Stomach (tissue), 9 donors: ENCODE data around the gene SEC22C. TPM values are rescaled to one million over a fixed set of nuclear protein-coding genes. Genes with fewer than 3 reads are reported as not detected.
"Not testable (repeated sequence)": the region's sequence is repeated elsewhere in the genome, so short reads cannot be mapped to it uniquely, and the experiment has no call there.

Experiments used
- DNase-seq, 2 donors: peaks; one replicate each; pipeline versions ENCODE4 v3.0.0 to v3.0.0-alpha.2; 2013 to 2019
- H3K27ac ChIP-seq, 5 donors: fragments of 200-600 bp in 4 of 5; sonication (generic) in 4 of 5; one replicate each; pipeline ENCODE4 v1.5.1; 2013 to 2019; ENCODE audit warnings: mild to moderate bottlenecking in 1 of 5, moderate library complexity in 1 of 5
- H3K27me3 ChIP-seq, 3 donors: fragments of 200-600 bp; sonication (generic); one replicate each; pipeline ENCODE4 v1.5.1; 2017 to 2019; ENCODE audit warnings: mixed run types in 1 of 3
- H3K36me3 ChIP-seq, 4 donors: fragments of 200-600 bp; sonication (generic); 1 replicate in 3 of 4; 2 replicates in 1 of 4; pipeline ENCODE4 v1.5.1; 2016 to 2019
- H3K4me1 ChIP-seq, 4 donors: fragments of 200-600 bp; sonication (generic); one replicate each; pipeline ENCODE4 v1.5.1; 2016 to 2019
- H3K4me3 ChIP-seq, 4 donors: fragments of 200-600 bp; sonication (generic) in 3 of 4; one replicate each; pipeline ENCODE4 v1.5.1; 2016 to 2019; ENCODE audit warnings: mild to moderate bottlenecking in 1 of 4
- H3K9me3 ChIP-seq, 4 donors: fragments of 200-600 bp; sonication (generic); one replicate each; pipeline ENCODE4 v1.5.1; 2016 to 2019
- CTCF ChIP-seq, 7 experiments: fragments of 450-650 bp in 4 of 7; fragments of 200-600 bp in 3 of 7; sonication (generic) in 3 of 7; IDR thresholded peaks; one replicate each; pipeline ENCODE4 v1.5.1; 2016 to 2019; ENCODE audit warnings: antibody characterized with exemption in 7 of 7, control low read depth in 2 of 7, mild to moderate bottlenecking in 1 of 7
- EP300 ChIP-seq: sonication (generic); formaldehyde crosslinking; IDR thresholded peaks from one replicate; pipeline ENCODE4 v1.6.1; 2017; ENCODE audit warnings: antibody characterized with exemption
- POLR2A ChIP-seq, 4 donors: fragments of 450-650 bp; IDR thresholded peaks; one replicate each; pipeline ENCODE4 v1.6.1; 2016; ENCODE audit warnings: antibody characterized with exemption in 4 of 4, control low read depth in 2 of 4, mild to moderate bottlenecking in 1 of 4, moderate library complexity in 1 of 4
- POLR2AphosphoS5 ChIP-seq, 3 donors: sonication (generic); formaldehyde crosslinking; IDR thresholded peaks; one replicate each; pipeline ENCODE4 v1.6.1; 2016; ENCODE audit warnings: antibody characterized with exemption in 3 of 3
- WGBS, 5 donors: extraction: QIAGEN DNeasy Blood & Tissue Kit in 3 of 5; methylation state at CpG; one replicate each; pipeline versions ENCODE4 v1.1.5 to v1.1.7; 2013 to 2018; 5-methylcytosine and 5-hydroxymethylcytosine counted together
- intact Hi-C: fragments of 100-400 bp; cut with DNase I; formaldehyde crosslinking; loops from one replicate; pipeline ENCODE4 v1.15.1; 2023; ENCODE audit warnings: low total_unique reads
- polyA plus RNA-seq, 3 donors: library from polyadenylated mRNA; stranded (reverse); fragments of 200-250 nt; gene quantifications; one replicate each; pipeline ENCODE4 v1.2.3, GENCODE V29; 2013
- total RNA-seq, 5 donors: library from RNA; depleted of rRNA; stranded (reverse); fragments of >200 nt; gene quantifications; one replicate each; pipeline versions ENCODE4 v1.1.0 to v1.2.3, GENCODE V29; 2014 to 2016
- donor health status: healthy with polysubstance abuse.
- donor health status: Bipolar disorder and iron deficiency.
- donor health status: healthy.

The SEC22C gene
- total and polyA plus RNA-seq, 8 donors, result 9.8 to 64.3 (median 28.9) TPM

DNA sequence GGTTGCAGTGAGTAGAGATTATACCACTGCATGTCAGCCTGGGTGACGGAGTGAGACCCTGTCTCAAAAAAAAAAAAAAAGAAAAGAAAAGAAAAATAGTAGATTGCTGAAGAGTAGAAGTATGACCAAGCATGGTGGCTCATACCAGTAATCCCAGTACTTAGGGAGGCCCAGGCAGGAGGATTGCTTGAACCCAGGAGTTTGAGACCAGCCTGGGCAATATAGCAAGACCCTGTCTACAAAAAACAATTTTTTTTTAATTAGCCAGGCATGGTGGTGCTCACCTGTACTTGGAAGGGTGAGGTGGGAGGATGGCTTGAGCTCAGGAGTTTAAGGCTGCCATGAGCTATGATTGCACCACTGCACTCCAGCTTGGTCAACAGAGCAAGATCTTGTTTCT is 21.2 kb upstream of the SEC22C start:
- peak overlapping the region in 1 of 5 donors; percentile 99 for H3K27ac ChIP-seq
- peaks cover 0 to 10% (median 6%) of the 10 kb centered on the region in 4 donors for H3K36me3 ChIP-seq
- no peak for TF ChIP-seq EP300
- no peaks in the 10 kb centered on the region for H3K9me3 ChIP-seq
- H3K4me3 ChIP-seq, result no peak overlapping the region
- peaks cover 30 to 62% (median 41%) of the 10 kb centered on the region in 4 donors for H3K4me1 ChIP-seq
- intact Hi-C loops, result no loop called here
- no peak for DNase-seq
- no peaks in the 10 kb centered on the region for H3K27me3 ChIP-seq
- 89 to 100% (median 100%) methylated on average over 1 of the region's 1 CpG for whole genome bisulfite sequencing, 5 donors

DNA sequence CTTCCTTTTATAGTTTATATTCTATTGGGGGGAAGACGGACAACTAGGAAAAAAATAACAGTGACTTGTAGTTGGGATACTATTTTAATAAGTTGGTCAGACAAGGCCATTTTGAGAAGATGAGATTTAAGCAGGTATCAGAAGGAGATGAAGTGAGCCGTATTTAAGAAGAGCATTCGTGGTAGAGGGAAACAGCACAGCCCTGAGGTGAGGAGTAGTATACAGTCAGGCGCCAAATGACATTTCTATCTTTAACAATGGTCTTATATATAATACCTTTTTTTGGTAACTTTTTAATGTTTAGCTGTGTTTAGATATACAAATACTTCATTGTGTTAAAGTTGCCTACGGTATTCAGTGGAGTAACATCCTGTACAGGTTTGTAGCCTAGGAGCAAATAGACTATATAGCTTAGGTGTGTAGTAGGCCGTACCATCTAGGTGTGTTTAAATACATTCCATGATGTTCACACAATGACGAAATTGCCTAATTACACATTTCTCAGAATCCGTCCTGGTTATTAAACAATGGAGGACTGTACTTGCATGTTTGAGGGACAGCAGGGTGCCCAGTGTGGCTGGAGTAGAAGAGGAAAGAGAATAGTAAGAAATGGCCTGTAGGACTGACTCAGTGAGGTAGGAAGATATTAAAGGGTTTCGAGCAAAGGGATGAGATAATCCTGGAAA is 20.3 kb upstream of the SEC22C start:
- Histone ChIP-seq H3K27ac (peak overlapping the region in 4 of 5 donors; percentile 94 to 99 (median 96)), H3K9me3 (no peaks in the 10 kb centered on the region), H3K27me3 (no peaks in the 10 kb centered on the region), H3K36me3 (peaks cover 0 to 14% (median 7%) of the 10 kb centered on the region in 4 donors), H3K4me1 (peaks cover 30 to 61% (median 41%) of the 10 kb centered on the region in 4 donors), H3K4me3 (peak overlapping the region; percentile 76 to 98 (median 80))
- intact Hi-C loops, result no loop called here
- TF ChIP-seq EP300 (no peak), POLR2A (IDR thresholded peaks at IDR 0.05) (no peak), CTCF (IDR thresholded peaks at IDR 0.05) (peak in 1 of 7 experiments; percentile 13), POLR2AphosphoS5 (IDR thresholded peaks at IDR 0.05) (no peak)
- DNase-seq, result peak in 1 of 2 donors; percentile 33
- 31 to 45% (median 39%) methylated on average over 9 of the region's 9 CpGs for WGBS, 5 donors

GRCh38 chr3:42600958-42601675 is 19.4 kb upstream of the SEC22C start:
- no peak for TF ChIP-seq POLR2A (IDR thresholded peaks at IDR 0.05)
- peak in 2 of 7 experiments; percentile 7 to 21 for TF ChIP-seq CTCF (IDR thresholded peaks at IDR 0.05)
- TF ChIP-seq EP300, result no peak
- TF ChIP-seq POLR2AphosphoS5 (IDR thresholded peaks at IDR 0.05), result peak in 1 of 3 donors; percentile 30
- no peaks in the 10 kb centered on the region for H3K9me3 ChIP-seq
- peak; percentile 64 to 83 for DNase-seq
- H3K27ac ChIP-seq, result peak overlapping the region; percentile 94 to 99 (median 95)
- intact Hi-C loops, result no loop called here
- H3K27me3 ChIP-seq, result no peaks in the 10 kb centered on the region
- H3K4me3 ChIP-seq, result peak overlapping the region; percentile 76 to 98 (median 80)
- 0 to 1% (median 0%) methylated on average over 14 to 31 of the region's 31 CpGs for WGBS, 5 donors
- peaks cover 28 to 53% (median 39%) of the 10 kb centered on the region in 4 donors for H3K4me1 ChIP-seq
- peaks cover 0 to 19% (median 7%) of the 10 kb centered on the region in 4 donors for H3K36me3 ChIP-seq

DNA sequence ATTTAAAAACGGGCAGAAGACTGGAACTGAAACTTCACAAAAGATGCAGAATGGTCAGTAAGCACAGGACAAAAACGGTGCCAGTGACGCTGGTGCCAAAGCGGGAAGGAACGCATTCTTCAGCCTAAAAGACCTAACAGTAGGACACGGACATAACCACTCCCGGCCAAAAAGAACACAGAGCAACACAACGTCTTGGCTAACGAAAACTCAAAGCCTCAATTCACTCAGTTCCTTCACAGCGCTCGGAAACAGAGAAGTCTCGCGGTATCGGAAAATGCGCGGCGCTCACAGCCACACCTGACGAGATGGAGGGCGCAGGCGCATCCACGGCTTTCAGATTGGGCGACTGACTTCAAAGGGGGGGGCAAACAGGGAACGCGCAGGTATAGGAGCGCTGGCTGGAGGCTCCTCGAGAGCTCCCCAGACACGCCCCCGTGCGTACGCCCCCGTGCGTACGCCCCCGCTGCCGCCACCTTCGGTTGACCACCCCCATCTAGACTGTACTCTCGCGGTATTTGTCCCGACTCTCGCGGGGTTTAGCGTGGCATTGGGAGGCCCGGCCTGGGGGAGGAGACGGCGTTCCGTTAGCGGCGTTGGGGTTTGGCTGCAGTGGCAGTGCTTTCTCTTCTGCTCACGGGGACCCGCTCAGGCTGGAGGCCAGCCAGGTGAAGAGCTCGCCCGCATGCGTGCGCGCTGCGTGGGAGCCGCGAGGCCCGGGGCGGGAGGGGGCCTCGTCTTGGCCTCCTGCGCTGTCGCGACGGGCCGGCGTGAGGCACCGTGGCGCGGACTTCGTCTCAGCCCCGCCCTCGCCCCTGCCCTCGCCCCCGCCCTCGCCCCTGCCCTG is 18.6 kb upstream of the SEC22C start, which contains the start of gene NKTR:
NKTR (plus strand) TSS at position 576 of the 847 bp plus-strand sequence. CDS start 321 bp downstream, outside the sequence.
- Histone ChIP-seq H3K36me3 (peaks cover 0 to 23% (median 13%) of the 10 kb centered on the region in 4 donors), H3K27ac (peak within 1 kb of the TSS; percentile 94 to 99 (median 95)), H3K27me3 (no peaks in the 10 kb centered on the region), H3K4me3 (peak within 1 kb of the TSS; percentile 76 to 98 (median 80)), H3K9me3 (no peaks in the 10 kb centered on the region), H3K4me1 (peaks cover 22 to 45% (median 31%) of the 10 kb centered on the region in 4 donors)
- DNase-seq, result peak; percentile 99
- intact Hi-C loops, result no loop called here
- TF ChIP-seq EP300, result no peak
- TF ChIP-seq POLR2AphosphoS5 (IDR thresholded peaks at IDR 0.05), result peak; percentile 73 to 92 (median 91)
- peak in 2 of 4 donors; percentile 37 to 67 for TF ChIP-seq POLR2A (IDR thresholded peaks at IDR 0.05)
- TF ChIP-seq CTCF (IDR thresholded peaks at IDR 0.05), result peak in 2 of 7 experiments; percentile 21 to 29
- WGBS, 5 donors, result 0% methylated on average over 25 to 76 of the region's 76 CpGs

- H3K9me3 ChIP-seq, H3K27ac ChIP-seq, intact Hi-C loops, H3K27me3 ChIP-seq, DNase-seq, H3K4me3 ChIP-seq: not testable (repeated sequence)
- peaks cover 10 to 39% (median 30%) of the 10 kb centered on the region in 4 donors for H3K36me3 ChIP-seq
- peaks cover 13 to 35% (median 18%) of the 10 kb centered on the region in 4 donors for H3K4me1 ChIP-seq
- 86 to 98% (median 96%) methylated on average over 7 of the region's 7 CpGs for WGBS, 5 donors
Measured at GRCh38 chr3:42597098-42597497, 15.3 kb upstream of the SEC22C start.
